Activated CD8-positive, alpha-beta T cell treated with anti-CD3 and anti-CD28 coated beads for 36 hours (primary cell): ENCODE measurements around the gene RRP1. TPM values are rescaled to one million over a fixed set of nuclear protein-coding genes. Genes with fewer than 3 reads are reported as not detected.

ENCODE experiments used
- ATAC-seq: fragments of 200-7000 bp; cut with Tn5 transposase; one replicate; pipeline ENCODE4 v1.10.0; 2021; ENCODE audit warnings: mild to moderate bottlenecking, moderate library complexity
- CTCF ChIA-PET: fragments of 350-600 bp; sonication (Branson Sonifier 250); formaldehyde crosslinking; loops from one replicate; lab custom pipeline; 2021; ENCODE audit warnings: antibody characterized with exemption; lab: Charles Lee
- POLR2A ChIA-PET: fragments of 350-600 bp; sonication (Branson Sonifier 250); formaldehyde crosslinking; loops from one replicate; lab custom pipeline; 2021; ENCODE audit warnings: antibody characterized with exemption; lab: Charles Lee
- DNase-seq: peaks from one replicate; pipeline ENCODE4 v3.0.0-alpha.2; 2020
- H3K27ac Mint-ChIP-seq: one replicate; pipeline ENCODE4 v1.8.0; 2021; ENCODE audit warnings: mild to moderate bottlenecking, mixed read lengths
- H3K27me3 Mint-ChIP-seq: one replicate; pipeline ENCODE4 v1.8.0; 2021; ENCODE audit warnings: mixed read lengths
- H3K36me3 Mint-ChIP-seq: one replicate; pipeline ENCODE4 v1.8.0; 2021; ENCODE audit warnings: low read depth, mixed read lengths
- H3K4me1 Mint-ChIP-seq: one replicate; pipeline ENCODE4 v1.8.0; 2021; ENCODE audit warnings: low read depth, mixed read lengths
- H3K4me3 Mint-ChIP-seq: one replicate; pipeline ENCODE4 v1.8.0; 2021; ENCODE audit warnings: mild to moderate bottlenecking, moderate library complexity, mixed read lengths
- H3K9me3 Mint-ChIP-seq: one replicate; pipeline ENCODE4 v1.8.0; 2021; ENCODE audit warnings: mixed read lengths
- CTCF ChIP-seq: fragments of 200-600 bp; IDR thresholded peaks from one replicate; pipeline ENCODE4 v1.8.0; 2022; ENCODE audit warnings: antibody characterized with exemption, mild to moderate bottlenecking
- intact Hi-C: fragments of 100-400 bp; cut with micrococcal nuclease; formaldehyde crosslinking; loops from one replicate; pipeline ENCODE4 v1.10.0; 2022
- total RNA-seq, 2 experiments: library from RNA; stranded (reverse); gene quantifications; one replicate each; pipeline ENCODE4 v1.2.3, GENCODE V29; 2021

RRP1 gene
- total RNA-seq, 2 experiments from 2014 or later: 61.1 to 62.9 TPM

GRCh38 chr21:43815991-43816390 is 26.6 kb downstream of the RRP1 start:
- DNase-seq (no peak), ATAC-seq (no peak)
- intact Hi-C loops: loop anchor here (10.0 kb wide), 1 partner anchor 119 kb away; no protein-coding TSS in a partner anchor
- Mint-ChIP-seq H3K9me3 (peaks cover 4% of the 10 kb centered on the region), H3K36me3 (peaks cover 5% of the 10 kb centered on the region), H3K27ac (no peak overlapping the region), H3K4me3 (no peak overlapping the region), H3K4me1 (peaks cover 3% of the 10 kb centered on the region), H3K27me3 (no peaks in the 10 kb centered on the region)
- ChIA-PET POLR2A (no interaction called here), CTCF (interaction anchor here (1.2 to 1.6 kb wide), 3 partner anchors 9 to 30 kb away, joined by 3 read pairs; no protein-coding TSS in a partner anchor)
- no peak for TF ChIP-seq CTCF

GRCh38 chr21:43816611-43817071 is 27.3 kb downstream of the RRP1 start:
- TF ChIP-seq CTCF: no peak
- ATAC-seq (no peak), DNase-seq (no peak)
- peaks cover 3% of the 10 kb centered on the region for H3K4me1 Mint-ChIP-seq
- no peaks in the 10 kb centered on the region for H3K27me3 Mint-ChIP-seq
- H3K36me3 Mint-ChIP-seq: peaks cover 5% of the 10 kb centered on the region
- H3K4me3 Mint-ChIP-seq: no peak overlapping the region
- CTCF ChIA-PET: interaction anchor here (1.2 to 1.6 kb wide), 3 partner anchors 8 to 29 kb away, joined by 3 read pairs; no protein-coding TSS in a partner anchor
- H3K9me3 Mint-ChIP-seq: peaks cover 4% of the 10 kb centered on the region
- POLR2A ChIA-PET: interaction anchor here (0.6 kb wide), 1 partner anchor 8 kb away, joined by 3 read pairs; no protein-coding TSS in a partner anchor
- intact Hi-C loops: loop anchor here (10.0 kb wide), 1 partner anchor 118 kb away; no protein-coding TSS in a partner anchor
- H3K27ac Mint-ChIP-seq: no peak overlapping the region

GRCh38 chr21:43817157-43818086 is 28.0 kb downstream of the RRP1 start:
- intact Hi-C loops: loop anchor here (10.0 kb wide), 1 partner anchor 117 kb away; no protein-coding TSS in a partner anchor
- CTCF ChIA-PET: interaction anchor here (1.5 to 1.6 kb wide), 2 partner anchors 11 to 28 kb away, joined by 3 read pairs; no protein-coding TSS in a partner anchor
- no peaks in the 10 kb centered on the region for H3K27me3 Mint-ChIP-seq
- no peak for TF ChIP-seq CTCF
- POLR2A ChIA-PET: interaction anchor here (0.6 kb wide), 1 partner anchor 8 kb away, joined by 3 read pairs; no protein-coding TSS in a partner anchor
- ATAC-seq (no peak), DNase-seq (no peak)
- peaks cover 3% of the 10 kb centered on the region for H3K4me1 Mint-ChIP-seq
- H3K27ac Mint-ChIP-seq: no peak overlapping the region
- H3K4me3 Mint-ChIP-seq: no peak overlapping the region
- H3K9me3 Mint-ChIP-seq: peaks cover 4% of the 10 kb centered on the region
- peaks cover 5% of the 10 kb centered on the region for H3K36me3 Mint-ChIP-seq

- H3K4me3 Mint-ChIP-seq: no peak overlapping the region
- no peak for ATAC-seq
Observed at GRCh38 chr21:43818685-43819084, 29.3 kb downstream of the RRP1 start.

More at GRCh38 chr21:43818685-43819084, 29.3 kb downstream of the RRP1 start:
- Mint-ChIP-seq H3K36me3 (peaks cover 5% of the 10 kb centered on the region), H3K4me1 (peaks cover 3% of the 10 kb centered on the region), H3K27me3 (no peaks in the 10 kb centered on the region), H3K9me3 (peaks cover 4% of the 10 kb centered on the region), H3K27ac (no peak overlapping the region)
- DNase-seq: no peak
- ChIA-PET POLR2A (interaction anchor here (1.0 kb wide), 1 partner anchor 17 kb away, joined by 4 read pairs; no protein-coding TSS in a partner anchor), CTCF (interaction anchor here (1.6 to 2.4 kb wide), 2 partner anchors 121 to 157 kb away, joined by 6 read pairs; no protein-coding TSS in a partner anchor)
- no peak for TF ChIP-seq CTCF
- intact Hi-C loops: loop anchor here (10.0 kb wide), 1 partner anchor 116 kb away; no protein-coding TSS in a partner anchor
